Prostate gland (tissue), 2 donors: ENCODE data around the gene GRK4.

Source experiments
- POLR2A ChIP-seq: fragments of 450-650 bp; IDR thresholded peaks from one replicate; pipeline ENCODE4 v1.6.1; 2016; ENCODE audit warnings: antibody characterized with exemption, mild to moderate bottlenecking
- POLR2AphosphoS5 ChIP-seq: sonication (generic); formaldehyde crosslinking; IDR thresholded peaks from one replicate; pipeline ENCODE4 v1.6.1; 2017; ENCODE audit warnings: antibody characterized with exemption
- TF ChIP-seq, protein P1 (sequence below), 4 experiments: fragments of 200-600 bp in 2 of 4; fragments of 450-650 bp in 2 of 4; sonication (generic) in 2 of 4; IDR thresholded peaks; 1 replicate in 3 of 4; 2 replicates in 1 of 4; pipeline ENCODE4 v1.5.1; 2016 to 2019; ENCODE audit warnings: antibody characterized with exemption in 4 of 4, mild to moderate bottlenecking in 2 of 4, moderate library complexity in 2 of 4

DNA sequence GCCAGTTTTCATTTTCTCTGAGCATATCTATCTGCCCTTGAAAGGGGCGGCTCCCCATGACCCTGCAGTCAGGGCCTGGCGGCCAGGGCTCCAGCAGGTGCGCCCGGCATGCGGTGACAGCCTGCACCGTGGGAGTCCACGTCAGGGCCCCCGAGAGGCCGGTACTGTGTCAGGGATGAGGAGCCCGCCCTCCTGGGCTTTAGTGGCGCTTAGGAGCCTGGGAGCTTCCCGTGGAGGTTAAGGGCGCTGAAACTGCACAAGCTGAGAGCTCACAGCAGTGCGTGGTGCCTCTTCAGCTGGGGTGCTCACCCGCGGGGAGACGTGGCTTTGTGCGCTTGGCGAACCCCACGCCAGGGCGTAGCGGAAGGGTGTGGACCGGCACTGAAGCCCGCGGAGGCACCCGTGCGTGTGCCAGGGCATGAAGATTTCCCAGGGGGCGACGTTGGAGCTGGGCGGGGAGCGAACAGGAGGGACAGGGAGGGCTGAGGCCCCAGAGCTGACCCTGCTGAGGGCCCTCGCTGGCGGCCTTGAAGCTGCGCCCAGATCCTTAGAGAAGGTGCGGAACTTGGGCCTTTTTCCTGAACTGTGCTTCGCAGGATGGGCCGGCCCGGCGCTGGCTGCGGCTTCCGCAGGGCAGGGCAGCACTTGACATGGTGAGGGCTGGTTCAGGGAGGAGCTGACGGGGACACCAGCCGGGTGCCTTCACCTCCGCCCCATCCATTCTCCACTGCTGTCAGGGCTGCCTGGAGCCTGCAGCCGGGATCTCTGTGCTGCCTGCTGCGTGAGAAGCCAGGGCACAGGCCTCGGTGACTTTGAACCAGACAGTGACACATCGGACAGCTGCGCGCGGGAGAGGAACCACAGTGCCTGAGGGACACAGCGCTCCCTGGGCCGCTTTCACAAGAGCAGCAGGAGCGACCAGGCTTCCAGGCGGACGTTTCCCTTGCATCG lies 78.1 kb downstream of the GRK4 start:
- TF ChIP-seq POLR2A (no peak), POLR2AphosphoS5 (no peak)
- TF ChIP-seq, protein P1, sequence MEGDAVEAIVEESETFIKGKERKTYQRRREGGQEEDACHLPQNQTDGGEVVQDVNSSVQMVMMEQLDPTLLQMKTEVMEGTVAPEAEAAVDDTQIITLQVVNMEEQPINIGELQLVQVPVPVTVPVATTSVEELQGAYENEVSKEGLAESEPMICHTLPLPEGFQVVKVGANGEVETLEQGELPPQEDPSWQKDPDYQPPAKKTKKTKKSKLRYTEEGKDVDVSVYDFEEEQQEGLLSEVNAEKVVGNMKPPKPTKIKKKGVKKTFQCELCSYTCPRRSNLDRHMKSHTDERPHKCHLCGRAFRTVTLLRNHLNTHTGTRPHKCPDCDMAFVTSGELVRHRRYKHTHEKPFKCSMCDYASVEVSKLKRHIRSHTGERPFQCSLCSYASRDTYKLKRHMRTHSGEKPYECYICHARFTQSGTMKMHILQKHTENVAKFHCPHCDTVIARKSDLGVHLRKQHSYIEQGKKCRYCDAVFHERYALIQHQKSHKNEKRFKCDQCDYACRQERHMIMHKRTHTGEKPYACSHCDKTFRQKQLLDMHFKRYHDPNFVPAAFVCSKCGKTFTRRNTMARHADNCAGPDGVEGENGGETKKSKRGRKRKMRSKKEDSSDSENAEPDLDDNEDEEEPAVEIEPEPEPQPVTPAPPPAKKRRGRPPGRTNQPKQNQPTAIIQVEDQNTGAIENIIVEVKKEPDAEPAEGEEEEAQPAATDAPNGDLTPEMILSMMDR (IDR thresholded peaks at IDR 0.05): no peak
